ENCODE results near the gene DLEC1.

GRCh38 chr3:38008971-38009580 lies 29.9 kb upstream of the DLEC1 start:
- no peak for TF ChIP-seq CTCF (IDR thresholded peaks at IDR 0.05 in 2 of 3, conservative IDR thresholded peaks at IDR 0.05 in 1 of 3; ENCODE audit: insufficient read depth in 2 of 3, low read depth in 1 of 3, low read length in 3 of 3)
- TF ChIP-seq, protein P1, sequence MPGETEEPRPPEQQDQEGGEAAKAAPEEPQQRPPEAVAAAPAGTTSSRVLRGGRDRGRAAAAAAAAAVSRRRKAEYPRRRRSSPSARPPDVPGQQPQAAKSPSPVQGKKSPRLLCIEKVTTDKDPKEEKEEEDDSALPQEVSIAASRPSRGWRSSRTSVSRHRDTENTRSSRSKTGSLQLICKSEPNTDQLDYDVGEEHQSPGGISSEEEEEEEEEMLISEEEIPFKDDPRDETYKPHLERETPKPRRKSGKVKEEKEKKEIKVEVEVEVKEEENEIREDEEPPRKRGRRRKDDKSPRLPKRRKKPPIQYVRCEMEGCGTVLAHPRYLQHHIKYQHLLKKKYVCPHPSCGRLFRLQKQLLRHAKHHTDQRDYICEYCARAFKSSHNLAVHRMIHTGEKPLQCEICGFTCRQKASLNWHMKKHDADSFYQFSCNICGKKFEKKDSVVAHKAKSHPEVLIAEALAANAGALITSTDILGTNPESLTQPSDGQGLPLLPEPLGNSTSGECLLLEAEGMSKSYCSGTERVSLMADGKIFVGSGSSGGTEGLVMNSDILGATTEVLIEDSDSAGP (CRISPR knock-in tag; IDR thresholded peaks at IDR 0.05): no peak
- no peak for TF ChIP-seq RAD21 (CRISPR knock-in tag; conservative IDR thresholded peaks at IDR 0.05 in 1 of 2, IDR thresholded peaks at IDR 0.05 in 1 of 2)
- TF ChIP-seq NFXL1 (CRISPR knock-in tag; IDR thresholded peaks at IDR 0.05): no peak
- no peak for TF ChIP-seq HMBOX1 (IDR thresholded peaks at IDR 0.05)
- TF ChIP-seq POLR2AphosphoS5 (IDR thresholded peaks at IDR 0.05; ENCODE audit: control insufficient read depth, insufficient read depth, low read depth, low read length): no peak
